OCI-M2 (cell line): ENCODE measurements around the gene CSTF1.
"Not testable (repeated sequence)": the region's sequence is repeated elsewhere in the genome, so short reads cannot be mapped to it uniquely, and the experiment has no call there.

Source experiments
- DNase-seq: peaks from one replicate; lab custom pipeline; 2025; ENCODE audit not compliant: unreplicated experiment; lab: John Stamatoyannopoulos, UW

CSTF1 gene

DNA sequence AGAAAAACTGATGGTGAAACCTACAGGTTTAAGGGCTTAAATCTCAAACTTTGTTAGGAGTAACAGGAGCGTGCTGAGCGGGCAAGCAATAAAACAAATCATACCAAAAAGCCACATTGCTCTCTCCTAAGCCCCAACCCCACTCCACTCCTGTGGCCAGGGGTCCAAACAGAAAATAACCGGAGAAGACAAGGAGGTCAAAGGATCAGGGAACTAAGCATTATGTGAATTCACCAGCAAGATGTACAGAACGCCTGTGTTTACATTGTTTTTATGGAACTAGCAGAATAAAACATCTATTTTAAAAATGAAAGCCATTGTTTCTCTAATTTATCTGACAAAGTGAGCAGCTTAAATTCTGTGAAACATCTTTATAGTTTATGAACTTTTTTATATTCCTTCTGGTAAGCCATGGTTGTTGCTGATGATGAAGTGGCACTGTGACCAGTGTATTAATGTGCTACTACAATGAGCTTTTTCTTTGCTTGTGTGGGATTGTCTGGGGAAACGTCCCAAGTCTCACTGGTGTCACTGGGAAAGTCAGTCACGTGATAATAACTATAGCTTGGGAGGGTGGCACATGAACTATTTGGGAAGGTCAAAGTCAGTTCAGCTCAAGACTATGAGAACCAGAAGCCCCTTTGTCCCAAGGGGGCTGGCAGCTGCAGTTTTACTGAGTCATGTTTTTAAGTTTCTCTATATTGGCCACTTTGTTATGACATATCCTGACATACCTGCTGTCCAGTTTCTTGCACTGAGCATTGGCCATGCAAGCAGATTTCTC, 23.9 kb upstream of the CSTF1 start:
- DNase-seq, result no peak

DNA sequence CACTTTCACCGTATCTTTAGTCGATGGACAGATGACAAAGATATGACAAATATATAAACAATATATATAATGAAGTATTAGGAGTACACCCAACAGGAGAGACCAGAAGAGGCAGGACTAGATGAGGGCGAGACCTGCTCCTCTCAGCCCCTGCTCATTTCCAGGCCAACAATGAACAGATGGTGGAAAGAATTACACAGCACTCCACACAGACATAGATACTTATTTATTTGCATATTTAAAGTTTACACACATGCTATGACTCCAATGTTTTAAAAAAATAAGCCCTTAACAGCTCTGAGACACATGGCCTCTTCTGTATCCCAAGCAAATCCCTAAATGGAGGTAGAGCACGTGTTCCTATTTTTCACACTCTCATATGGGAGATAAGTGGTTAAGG, 23.3 kb upstream of the CSTF1 start:
- DNase-seq, result no peak

DNA sequence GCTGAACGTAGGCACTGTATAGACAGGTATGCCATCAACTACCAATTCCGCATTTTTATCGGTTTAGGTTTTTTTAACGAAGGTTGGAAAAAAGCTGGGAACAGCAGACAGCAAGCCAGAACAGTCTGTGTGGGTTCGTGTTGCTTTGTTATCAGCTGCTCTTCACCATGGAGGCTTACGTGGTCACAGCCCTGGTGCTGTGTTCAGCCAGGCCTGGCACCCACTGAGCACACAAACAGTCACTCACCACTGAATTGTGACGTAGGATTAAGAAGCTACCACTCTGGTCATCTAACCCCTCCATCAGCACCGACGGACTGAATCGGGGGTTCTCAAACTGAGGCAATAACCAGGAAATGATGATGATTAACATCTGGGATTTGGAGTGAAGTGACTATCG, 20.5 kb upstream of the CSTF1 start:
- DNase-seq, result no peak

DNA sequence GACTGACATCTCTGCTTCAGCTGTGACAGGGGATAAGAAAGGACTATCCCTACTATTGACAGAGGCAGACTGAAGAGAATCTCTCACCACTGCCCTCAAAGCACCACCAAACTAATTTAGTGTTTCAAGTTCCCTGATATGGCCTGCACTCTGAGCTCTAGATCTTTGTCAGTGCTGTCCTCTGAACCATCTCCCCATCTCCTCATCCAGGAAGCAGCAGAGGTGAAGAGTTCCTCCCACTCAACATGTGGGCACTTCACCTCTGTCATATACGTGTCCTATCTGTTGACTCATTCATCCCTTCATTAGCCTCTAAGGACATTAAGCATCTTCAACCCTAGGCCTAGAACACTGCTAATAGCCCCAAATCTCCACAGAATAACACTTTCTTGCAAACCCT, 19.6 kb upstream of the CSTF1 start:
- no peak for DNase-seq

DNA sequence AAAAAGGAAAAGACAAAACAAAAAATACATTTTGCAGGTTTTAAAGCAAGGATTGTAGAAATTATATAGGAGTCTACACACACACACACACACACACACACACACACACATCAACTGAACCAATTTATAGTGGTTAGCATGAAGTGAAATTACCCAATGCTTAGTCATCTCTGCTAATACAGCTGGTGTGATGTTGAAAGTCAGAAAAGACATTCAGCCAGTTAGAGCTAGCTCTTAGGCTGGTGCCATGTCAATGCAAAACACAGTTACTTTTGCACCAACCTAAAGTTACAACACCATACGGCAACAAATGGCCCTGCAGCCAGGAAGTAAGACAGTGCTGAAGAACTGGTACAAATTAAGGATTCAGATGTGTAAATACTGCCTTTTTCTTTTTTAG, 18.5 kb upstream of the CSTF1 start:
- no peak for DNase-seq

DNA sequence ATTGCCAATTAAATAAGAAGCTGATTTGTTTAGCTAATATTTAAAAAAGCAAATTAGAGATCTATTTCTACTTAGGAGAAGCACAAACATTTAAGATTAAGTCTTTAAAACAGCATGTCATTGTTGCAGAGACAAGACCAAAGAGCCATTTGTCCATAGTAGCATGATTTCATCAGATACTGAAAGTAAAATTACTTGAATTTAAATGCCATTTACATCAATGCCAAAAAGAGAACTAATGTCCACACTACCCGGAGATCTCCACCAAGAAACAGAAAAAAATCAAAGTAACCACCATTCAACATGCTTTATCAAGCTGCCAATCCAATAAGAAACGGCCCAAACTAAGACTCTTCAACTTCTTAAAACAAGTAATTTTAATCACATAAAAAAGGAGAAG, 16.1 kb upstream of the CSTF1 start:
- no peak for DNase-seq

DNA sequence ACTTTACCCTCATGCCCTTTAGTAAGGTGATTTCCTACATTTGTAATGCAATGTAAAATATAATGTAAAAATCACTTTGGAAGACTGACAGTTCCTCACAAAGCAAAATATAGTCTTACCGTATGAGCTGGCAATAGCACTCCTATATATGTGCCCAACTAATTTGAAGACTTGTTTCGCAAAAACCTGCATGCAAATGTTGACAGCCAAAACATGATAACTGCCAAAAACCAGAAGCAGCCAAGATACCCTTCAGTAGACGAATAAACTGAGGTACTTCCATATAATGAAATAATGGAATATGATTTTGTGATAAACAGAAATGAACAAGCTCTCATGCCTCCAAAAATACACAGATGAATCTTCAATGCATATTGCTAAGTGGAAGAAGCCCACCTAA, 14.1 kb upstream of the CSTF1 start:
- no peak for DNase-seq

DNA sequence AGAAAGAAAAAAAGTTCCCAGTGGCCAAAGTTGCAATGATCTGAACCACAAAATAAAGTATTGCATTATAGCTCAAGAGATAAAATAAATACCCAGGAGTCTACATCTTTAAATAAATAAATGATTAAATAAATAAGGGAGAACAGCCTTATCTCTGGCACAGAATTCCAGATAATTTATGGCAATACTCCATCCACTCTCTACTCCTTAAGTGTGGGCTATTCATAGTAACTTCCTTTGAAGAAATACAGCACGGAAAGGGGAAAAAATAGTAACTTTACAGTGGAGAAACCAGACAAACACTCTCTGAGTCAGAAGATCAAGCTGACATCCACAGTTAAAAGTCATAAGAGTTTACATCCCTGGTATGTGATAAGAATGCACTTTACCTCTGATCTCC, 12.1 kb upstream of the CSTF1 start:
- DNase-seq, result no peak

DNA sequence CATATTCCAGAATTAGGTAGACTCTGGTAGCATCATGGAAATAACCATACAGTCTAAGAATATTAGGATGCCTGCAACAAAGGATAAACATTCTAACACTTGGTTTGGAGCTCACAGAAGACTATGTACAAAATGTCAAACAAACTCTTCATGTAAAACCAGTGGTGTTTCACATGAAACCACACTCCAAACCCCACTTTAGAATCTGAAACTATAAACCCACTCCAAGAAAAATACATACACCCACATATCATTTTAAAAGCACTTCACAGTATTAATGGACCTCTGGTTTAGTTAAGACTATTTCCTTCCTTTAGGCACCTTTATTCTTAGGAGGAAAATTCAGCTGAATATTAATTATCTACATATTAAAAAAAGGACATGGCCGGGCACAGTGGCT, 10.9 kb upstream of the CSTF1 start:
- no peak for DNase-seq

DNA sequence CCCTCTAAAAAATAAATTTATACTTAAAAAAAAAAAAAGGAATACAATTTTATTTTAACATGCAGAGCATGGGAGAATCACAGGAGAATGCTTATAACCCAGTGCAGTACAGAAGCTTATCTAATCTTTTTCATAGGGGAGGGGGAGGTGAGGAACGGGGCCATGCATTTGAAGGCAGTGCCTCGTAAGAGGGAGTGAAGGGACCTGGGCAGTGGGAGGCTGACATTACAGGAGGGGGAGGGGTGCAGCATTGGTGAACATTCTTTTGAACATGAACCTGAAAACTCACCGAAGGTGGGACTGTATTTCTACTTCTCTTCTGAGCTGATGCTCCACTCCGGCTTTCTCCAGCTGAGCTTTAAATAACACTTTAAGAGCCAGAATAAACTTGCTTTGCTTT, 9.7 kb upstream of the CSTF1 start:
- DNase-seq, result no peak

DNA sequence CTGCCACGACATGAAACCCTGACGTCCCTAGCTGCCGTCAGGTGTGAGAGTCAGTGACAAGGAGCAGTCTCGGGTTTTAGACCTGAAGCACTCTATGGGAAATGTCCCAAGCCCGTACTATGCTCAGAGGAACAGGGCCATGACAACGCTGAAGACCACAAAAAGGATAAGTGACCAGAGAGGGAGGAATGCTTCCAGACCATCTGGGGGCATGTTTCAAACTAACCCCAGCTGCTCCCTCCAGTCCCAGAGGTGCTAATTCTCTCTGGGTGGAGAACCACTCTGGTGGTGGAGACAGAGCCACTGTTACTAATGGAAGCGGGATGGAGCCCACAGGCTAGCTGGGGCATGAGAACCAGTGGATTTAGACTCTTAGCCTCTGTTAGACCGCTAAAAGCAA, 9.1 kb upstream of the CSTF1 start:
- no peak for DNase-seq

DNA sequence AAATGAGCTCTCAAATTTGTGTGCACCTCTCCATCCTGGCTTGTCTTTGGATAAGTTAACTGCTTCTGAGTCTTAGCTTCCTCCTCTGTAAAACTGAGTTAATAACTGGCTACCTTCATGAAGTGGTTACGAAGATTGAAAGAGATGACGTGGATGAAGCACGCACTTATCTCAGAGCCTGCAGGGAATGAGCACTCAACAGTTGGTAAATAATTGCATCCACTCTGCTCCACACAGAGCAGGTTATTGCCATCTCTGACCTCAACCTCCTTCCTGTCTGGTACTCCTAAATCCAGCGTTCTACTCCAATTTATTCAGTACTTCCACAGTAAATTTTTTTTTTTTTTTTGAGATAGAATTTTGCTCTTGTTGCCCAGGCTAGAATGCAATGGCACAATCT, 7.3 kb upstream of the CSTF1 start:
- DNase-seq, result no peak

DNA sequence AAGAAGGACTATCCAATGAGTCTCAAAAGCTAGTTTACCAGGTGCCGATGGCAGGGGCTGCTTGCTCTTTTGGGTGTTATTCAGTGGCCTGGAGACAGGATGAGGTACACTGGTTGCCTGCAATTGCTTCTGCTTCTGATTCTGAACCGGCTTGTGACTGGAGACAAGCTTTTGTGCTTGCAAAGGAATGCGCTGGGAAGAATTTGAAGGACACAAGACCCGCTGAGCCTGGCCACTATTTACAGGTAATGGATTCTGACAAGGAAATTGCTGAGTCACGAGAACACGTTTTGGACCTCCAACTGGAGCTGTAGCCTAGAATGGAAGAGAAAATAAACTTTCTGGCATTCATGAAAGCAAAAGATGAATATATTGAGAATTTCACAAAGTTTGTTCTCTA, 6.2 kb upstream of the CSTF1 start:
- DNase-seq, result no peak

DNA sequence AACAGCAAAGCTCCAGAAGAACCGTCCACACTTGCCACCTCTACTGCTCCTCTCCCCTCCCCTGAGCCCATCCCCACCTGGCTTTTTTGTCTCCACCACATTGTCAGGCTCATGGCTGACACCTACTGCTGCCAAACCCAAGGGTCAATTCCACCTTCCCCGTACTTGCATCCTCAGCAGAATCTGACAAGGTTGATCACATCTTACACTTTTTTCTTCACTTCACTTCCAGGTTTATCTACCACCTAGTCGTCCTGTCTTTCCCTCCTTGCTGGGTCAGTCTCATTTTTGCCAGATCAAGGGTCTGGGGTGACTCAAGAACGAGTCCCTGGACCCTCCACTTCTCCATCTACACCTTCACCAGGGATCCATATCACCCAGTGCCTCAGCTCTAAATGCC, 3.6 kb upstream of the CSTF1 start:
- no peak for DNase-seq

DNA sequence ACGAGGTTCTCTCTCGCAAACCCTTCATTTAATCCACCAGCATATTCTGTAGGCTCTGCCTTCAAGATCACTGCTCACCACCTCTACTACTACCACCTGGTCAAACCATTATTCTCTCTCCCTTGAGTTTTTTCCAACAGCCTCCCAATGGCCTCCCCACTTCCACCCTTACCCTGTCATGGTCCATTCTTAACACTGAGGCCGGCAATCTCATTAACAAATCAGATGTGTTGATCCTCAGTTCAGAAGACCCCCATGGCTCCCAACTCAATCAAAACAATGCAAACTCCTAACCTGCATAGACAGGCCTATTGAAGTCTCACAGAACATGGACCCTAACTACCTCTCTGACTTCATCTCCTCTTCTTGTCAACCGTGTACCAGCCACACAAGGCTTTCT, 2.6 kb upstream of the CSTF1 start:
- DNase-seq, result no peak

DNA sequence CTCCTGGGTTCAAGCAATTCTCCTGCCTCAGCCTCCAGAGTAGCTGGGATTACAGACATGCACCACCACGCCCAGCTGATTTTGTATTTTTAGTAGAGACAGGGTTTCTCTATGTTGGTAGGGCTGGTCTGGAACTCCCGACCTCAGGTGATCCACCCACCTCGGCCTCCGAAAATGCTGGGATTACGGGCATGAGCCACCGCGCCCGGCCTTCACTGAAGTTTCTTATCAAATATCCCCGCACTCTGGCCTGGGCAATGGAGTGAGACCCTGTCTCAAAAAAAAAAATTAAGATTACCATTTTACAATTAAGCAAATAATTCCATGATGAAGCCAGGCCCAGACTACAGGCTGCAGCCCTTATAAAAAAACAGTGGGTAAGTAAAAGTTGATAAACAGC, 2.0 kb upstream of the CSTF1 start:
- DNase-seq, result not testable (repeated sequence)

DNA sequence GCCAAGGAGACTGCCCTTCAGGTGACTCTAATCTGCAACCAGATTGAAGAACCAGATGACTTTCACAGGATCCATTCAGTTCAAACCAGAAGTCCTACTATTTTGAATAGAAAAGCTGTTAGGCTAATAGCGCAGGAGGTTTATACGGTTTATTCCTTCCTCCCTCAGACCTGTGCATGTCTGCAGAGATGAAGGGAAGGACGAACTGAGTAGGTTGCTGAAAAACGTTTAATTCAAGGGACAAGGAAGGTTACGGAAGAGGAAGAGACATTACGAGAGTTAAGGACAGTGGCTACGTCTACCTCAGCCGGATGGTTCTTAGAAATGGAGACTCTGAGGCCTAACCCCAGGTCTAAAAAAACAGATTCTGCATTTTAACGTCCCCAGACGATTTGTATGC, 1.4 kb upstream of the CSTF1 start:
- no peak for DNase-seq

DNA sequence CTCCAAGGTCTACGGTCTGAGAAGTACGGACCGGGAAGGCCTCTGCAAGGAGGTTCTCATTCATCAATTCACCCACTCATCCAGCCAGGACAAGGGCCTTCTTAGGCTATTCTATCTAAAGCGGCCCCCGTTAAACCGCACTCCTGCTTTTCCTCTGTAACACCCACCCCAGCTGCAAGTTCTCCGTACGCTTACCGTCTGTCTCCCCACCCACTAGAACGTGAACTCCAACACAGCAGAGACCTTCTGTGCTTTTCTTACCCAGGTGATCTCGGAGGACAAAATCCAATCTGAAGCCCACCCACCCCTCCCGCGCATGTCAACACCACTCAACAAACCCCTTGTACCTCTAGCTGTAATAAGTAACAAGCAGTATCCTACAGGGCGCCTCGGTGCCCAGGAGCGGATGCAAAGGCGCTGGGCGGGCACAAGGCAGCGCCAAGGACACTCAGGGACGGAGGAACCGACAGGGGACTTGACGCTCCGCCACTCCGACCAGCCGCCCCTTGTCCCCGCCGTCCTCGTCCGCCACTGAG, 781 bp upstream of the CSTF1 start:
- no peak for DNase-seq

DNA sequence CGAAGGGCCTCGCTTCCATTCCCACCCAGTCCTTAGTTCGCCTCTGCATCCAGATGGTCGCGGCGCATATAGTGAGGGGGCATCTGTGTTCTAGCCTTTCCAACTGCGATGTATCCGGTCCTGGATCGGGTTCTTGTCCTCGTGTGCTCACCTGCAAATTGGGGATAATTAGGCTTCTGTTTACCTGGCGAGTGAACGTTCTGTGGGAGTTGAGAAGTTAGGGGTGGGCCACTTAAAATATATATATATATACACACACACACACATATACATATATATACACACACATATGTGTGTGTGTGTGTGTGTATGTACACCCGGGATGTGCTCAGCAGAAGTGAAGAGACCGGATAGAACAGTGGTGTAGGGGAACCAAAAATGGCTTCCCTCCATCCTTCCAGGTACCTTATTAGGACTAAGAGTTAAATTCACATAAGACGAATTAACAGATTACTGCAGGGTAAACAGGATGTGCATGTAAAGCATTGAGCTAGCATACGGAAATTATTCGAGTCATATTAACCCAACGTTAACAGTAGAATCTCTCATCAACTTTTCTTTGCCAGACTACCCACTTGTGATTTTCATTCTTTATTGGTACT, 537 bp downstream of the CSTF1 start:
- no peak for DNase-seq

DNA sequence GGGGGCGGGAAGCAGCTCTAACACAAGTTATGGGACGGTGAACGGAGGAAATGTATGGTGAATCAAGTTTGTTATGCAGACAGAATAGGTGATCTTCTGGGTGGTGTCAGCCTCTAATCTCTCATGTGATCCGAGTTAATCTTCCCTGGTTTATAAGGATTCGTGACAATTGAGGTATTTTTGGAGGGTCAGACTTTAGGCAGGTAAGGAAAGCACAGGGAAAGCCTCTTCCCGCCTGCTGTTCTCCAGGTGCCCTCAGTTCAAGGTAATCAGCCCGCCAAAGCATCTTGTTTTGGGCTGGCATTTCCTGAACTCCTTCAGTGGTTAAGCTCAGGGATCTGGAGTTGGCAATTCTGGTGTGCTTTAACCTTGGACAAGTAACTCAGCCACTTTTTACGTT, 1.2 kb downstream of the CSTF1 start:
- DNase-seq, result no peak

DNA sequence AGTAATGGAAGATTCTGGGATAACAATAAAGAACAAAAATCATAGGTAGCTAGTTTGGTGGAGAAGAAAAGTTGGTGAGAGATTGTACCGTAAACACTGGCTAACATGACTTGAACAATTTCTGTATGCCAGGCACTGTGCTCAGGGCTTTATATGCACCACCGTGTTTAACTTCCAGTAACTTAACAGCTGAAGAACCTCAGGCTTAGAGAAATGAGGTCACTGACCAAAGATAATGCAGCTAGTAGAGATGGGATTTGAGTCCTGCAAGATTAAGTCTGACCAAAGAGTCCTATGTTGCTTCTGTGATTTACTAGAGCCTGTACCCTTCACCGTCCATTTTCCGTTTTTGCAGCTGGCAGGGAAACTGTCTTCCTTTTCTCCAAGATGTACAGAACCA, 2.7 kb downstream of the CSTF1 start:
- no peak for DNase-seq

DNA sequence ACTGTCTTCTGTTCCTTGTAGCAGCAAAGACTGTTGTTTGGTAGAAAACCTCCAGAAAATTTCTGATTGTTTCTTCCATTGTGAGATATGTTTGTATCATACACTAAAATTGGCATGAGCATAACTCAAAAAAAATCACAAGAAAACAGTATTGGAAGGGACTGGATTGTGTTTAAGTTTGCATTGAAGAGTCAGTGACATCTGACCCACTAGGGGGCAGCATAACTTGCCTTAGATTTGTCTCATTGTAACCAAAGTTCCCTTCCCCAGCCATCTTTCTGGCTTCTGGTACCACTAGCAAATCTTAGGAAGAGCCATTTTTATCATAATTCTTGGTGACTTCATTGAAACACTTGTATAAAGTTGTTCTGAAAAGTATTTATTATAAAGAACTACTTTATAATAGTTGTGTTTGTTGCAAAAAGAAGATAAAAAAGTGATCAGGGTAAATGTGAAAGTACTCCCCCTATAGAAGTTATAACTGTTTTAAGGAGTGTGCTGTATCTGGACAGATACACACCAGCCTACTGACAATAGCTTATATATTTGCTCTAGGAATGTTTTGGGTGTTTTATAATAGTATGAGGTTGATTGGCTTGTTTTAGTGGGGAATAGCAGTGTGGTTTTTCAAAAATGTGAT, 7.7 kb downstream of the CSTF1 start:
- peak; percentile 83 for DNase-seq
